GM12865 (cell line): ENCODE data around the gene MITD1.

ENCODE experiments used
- DNase-seq: peaks from one replicate; pipeline ENCODE4 v3.0.0; 2010; ENCODE audit warnings: low read depth
- H3K4me3 ChIP-seq: 2 replicates; pipeline ENCODE4 v1.5.1; 2011; ENCODE audit warnings: mild to moderate bottlenecking, low read depth, low read length, control low read depth
- CTCF ChIP-seq: IDR thresholded peaks from 2 replicates; pipeline ENCODE4 v1.5.1; 2011; ENCODE audit warnings: low read length, control low read depth, low read depth, inconsistent platforms; ENCODE audit not compliant: insufficient read depth; ENCODE audit errors: missing control alignments

The MITD1 gene

DNA sequence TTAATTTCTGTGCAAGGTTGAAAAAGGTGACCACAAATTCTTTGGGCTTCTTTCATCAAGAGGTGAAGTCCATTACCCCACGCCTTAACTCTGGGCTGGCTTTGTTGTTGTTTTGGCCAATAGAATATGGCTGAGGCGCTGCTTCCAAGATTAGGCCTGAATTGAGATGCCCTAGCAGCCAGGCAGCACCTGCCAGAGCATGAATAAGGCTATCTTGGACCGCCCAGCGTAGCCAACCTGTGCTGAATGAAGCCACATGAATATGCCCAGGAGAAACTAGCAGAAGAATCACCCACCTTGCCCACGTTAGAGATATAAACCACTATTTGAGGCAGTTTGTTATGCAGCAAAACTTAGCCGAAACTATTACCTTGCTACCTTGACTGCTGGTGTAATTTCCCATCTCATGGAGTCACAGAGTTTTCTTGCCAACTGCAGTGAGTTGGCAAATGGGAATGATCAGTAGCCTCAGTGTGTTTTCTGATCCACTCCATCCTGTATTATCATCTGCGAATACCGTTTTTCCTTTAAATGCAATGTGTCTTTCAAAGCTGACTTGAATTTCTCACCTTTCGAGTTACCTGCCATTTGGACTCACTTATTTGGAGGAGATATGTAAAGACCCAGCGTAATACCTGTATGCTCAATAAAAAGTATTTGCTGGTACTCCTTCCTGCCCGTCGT, 26.8 kb downstream of the MITD1 start:
- H3K4me3 ChIP-seq, result peak overlapping the region; percentile 76
- TF ChIP-seq CTCF, result no peak
- DNase-seq, result no peak

DNA sequence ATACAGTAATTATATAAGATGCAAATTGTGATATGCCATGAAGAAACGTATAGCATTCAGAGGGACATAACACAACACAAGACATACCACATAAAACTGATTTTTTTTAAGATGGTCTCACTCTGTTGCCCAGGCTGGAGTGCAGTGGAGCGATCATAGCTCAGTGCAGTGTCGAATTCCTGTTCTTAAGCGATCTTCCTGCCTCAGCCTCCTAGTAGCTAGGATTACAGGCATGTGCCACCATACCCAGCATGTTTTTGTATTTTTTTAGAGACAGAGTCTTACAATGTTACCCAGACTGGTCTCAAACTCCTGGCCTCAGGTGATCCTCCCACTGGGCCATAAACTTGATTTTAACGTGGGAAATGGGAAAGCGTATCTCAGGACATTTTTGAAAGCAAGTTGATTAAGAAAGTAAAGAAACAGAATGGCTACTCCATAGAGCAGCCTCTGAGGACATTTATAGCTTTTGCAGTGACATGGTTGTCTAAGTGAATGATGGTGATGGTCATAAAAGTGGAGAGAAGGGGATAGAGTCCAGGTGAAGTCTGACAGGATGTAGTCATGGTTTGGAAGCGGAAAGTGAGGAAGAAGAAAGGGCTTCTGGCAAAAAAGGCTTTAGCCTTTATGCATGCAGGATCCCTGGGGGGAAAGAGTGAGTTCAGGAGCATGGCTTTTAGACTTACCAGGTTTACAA, 28.5 kb downstream of the MITD1 start:
- DNase-seq, result no peak
- H3K4me3 ChIP-seq, result no peak overlapping the region
- TF ChIP-seq CTCF, result no peak

DNA sequence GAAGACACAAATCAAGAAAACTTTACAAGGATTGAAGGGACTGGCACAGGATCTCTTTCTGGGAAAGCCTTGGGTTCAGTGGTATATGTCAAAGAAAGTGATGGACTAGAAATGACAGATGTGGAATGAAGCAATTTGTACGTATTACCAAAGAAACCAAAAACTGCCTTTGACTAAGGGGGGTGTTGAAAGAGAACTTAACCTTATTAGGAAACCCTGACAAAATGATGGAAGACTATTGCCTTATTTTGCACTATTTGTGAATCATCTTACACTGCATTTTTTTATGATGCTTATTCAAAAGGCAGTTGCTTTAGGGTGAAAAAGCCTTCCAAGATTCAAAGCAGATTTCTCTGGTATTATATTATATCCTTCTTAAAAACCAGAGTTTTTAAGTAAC, 30.2 kb downstream of the MITD1 start:
- TF ChIP-seq CTCF, result no peak
- no peak overlapping the region for H3K4me3 ChIP-seq
- DNase-seq, result no peak

DNA sequence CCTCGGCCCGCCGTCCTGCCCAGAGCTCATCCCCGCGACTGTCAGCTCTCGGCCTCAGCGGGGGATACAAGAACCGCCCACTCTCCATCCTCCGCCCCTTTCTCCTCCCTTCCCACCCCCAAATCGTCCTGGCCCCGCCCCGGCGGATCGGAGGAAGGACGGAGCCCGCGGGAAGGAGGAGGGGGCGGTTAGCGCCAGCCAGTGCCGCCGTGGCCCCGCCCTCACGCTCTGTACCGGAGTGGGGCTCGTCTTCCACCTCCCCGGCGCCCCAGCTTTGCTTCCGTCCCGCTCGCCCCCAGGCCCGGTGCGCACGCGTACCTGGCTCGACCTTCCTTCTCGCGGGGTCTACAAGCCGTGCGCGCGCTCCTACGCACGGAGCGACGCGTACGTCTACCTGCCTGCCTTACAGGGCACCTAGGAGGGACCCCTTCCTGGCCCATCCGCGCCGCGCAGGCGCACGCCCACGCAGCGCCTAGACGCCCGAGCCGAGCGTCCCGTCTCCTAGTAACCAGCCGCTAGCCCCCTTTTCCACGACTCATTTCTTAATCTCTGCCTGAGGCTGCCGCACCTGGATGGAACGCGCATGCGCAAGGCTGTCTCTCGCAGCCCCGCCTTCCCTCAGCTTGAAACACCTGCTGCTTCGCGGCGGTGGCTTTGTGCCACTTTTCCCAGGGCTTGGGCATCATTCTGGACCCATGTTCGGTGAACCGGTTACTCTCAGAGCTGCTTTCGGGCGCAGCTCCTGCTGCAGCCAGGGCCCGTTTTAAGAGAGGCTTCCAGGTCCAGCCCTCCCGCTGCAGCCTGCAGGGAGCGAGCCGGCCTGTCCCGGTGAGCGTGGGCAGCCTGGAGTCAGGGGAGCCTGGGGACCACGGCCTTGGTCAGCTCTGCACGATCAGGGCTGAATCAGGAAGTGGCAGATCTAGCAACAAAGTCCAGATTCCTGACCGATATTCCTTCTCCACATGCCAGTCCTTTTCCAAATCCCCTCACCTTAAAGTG, 39.4 kb downstream of the MITD1 start, which contains the start of gene C2orf15:
C2orf15 (plus strand) TSS at position 598 of the 999 bp plus-strand sequence. CDS start 8,852 bp downstream, outside the sequence.
- TF ChIP-seq CTCF, result no peak
- H3K4me3 ChIP-seq, result peak within 1 kb of the TSS; percentile 71
- peak; percentile 97 for DNase-seq

DNA sequence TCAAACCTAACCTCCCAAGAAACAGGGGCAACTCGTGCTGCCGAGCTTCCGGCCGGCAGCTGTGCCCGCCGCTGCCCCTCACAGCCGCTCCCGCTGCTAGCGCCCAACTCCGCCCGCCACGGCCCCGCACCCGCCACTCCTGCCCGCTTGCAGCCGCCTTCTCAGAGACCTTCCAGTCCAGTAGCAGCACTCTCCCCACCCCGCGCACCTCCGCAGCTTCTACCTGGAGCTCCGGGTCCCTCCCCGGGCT, 40.1 kb downstream of the MITD1 start:
- DNase-seq, result no peak
- TF ChIP-seq CTCF, result no peak
- peak overlapping the region; percentile 71 for H3K4me3 ChIP-seq

DNA sequence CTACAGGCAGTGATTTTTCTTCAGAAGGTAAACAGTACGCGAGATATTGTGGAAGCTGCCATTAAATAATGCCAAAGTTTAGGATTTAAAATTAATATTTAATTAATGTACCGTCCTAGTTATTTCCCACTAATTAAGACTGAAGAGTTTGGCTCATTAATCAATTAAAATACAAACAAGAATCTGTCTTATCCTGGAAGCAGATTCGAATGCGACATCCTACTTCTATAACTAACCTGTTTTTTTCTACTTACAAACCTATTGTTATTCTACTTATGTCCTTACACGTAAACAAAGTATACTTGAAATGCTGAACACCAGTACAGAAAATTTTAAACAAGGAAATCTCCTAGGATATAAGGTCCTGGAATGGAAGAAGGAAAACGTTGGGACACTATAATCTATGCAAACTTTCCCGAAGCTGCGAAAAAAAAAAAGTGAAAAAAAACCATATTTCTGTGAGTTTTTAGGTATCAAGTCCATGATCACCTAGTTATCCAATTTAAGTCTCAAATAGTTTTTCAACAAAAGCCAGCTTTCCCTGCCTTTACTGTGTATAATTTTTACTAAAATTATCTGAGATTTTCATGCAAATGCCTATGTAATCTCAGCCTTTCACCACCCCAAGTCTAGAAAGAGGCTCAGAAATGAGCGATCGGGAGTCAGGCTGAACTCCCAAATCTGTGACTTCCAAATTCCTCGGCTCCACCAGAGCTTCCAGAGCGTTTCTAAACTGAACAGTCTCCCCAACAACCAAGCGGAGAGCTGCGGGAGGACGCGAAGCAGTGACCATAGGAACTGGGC, 40.6 kb downstream of the MITD1 start:
- peak overlapping the region; percentile 71 for H3K4me3 ChIP-seq
- no peak for TF ChIP-seq CTCF
- no peak for DNase-seq
